Endothelial cell of umbilical vein (primary cell): ENCODE data around the gene GRIK1. TPM values are rescaled to one million over a fixed set of nuclear protein-coding genes. Genes with fewer than 3 reads are reported as not detected.

ENCODE experiments used
- BruUV-seq: library from RNA; stranded (reverse); fragments of 400-500 nt; replicated peaks from 2 replicates; lab custom pipeline; 2021; lab: Mats Ljungman, UMichigan
- CTCF ChIA-PET: fragments of 300-600, 350-600 bp; sonication (Branson Sonifier 250); formaldehyde crosslinking; loops from one replicate; lab custom pipeline; 2021; ENCODE audit warnings: antibody characterized with exemption, inconsistent platforms; lab: Charles Lee
- POLR2A ChIA-PET: fragments of 300-600, 350-600 bp; sonication (Branson Sonifier 250); formaldehyde crosslinking; loops from one replicate; lab custom pipeline; 2021; ENCODE audit warnings: antibody characterized with exemption, inconsistent platforms; lab: Charles Lee
- DNase-seq: peaks from one replicate; pipeline ENCODE4 v3.0.0-alpha.2; 2011; ENCODE audit warnings: low read depth, low spot score
- FAIRE-seq: peaks from 2 replicates; lab custom pipeline; 2011; peaks lifted over from hg19 to GRCh38; lab: Jason Lieb, UNC
- H2AFZ ChIP-seq: 2 replicates; pipeline ENCODE4 v1.6.0; 2012; ENCODE audit warnings: low read depth, low read length, control low read depth, inconsistent platforms
- H3K27ac ChIP-seq: 2 replicates; pipeline ENCODE4 v1.5.1; 2011; ENCODE audit warnings: low read depth, mild to moderate bottlenecking, control low read depth, low read length, moderate library complexity; ENCODE audit not compliant: insufficient read depth
- H3K27me3 ChIP-seq, 2 experiments: 2 replicates each; pipeline versions ENCODE4 v1.6.0 to v1.6.1; 2011; ENCODE audit warnings: low read length in 2 of 2, mixed read lengths in 1 of 2; ENCODE audit not compliant: control insufficient read depth in 2 of 2, insufficient read depth in 2 of 2
- H3K36me3 ChIP-seq, 2 experiments: 2 replicates in 1 of 2; 3 replicates in 1 of 2; pipeline ENCODE4 v1.5.1; 2011; ENCODE audit warnings: low read length in 2 of 2, mild to moderate bottlenecking in 1 of 2, moderate library complexity in 1 of 2; ENCODE audit not compliant: control insufficient read depth in 2 of 2, insufficient read depth in 2 of 2; ENCODE audit errors: extremely low read depth in 1 of 2
- H3K4me1 ChIP-seq: 3 replicates; pipeline ENCODE4 v1.5.1; 2011; ENCODE audit warnings: mild to moderate bottlenecking, low read length; ENCODE audit not compliant: control insufficient read depth, insufficient read depth; ENCODE audit errors: extremely low read depth
- H3K4me2 ChIP-seq: 2 replicates; pipeline ENCODE4 v1.6.1; 2011; ENCODE audit warnings: low read length, control low read depth, mixed read lengths; ENCODE audit not compliant: insufficient read depth
- H3K4me3 ChIP-seq, 3 experiments: fragments of 200-600 bp in 1 of 3; sonication (generic), shearing (Covaris generic) in 1 of 3; replicated peaks in 1 of 3; 2 replicates each; pipeline ENCODE4 v1.5.1; 2011 to 2016; ENCODE audit warnings: control low read depth in 3 of 3, low read length in 3 of 3, mild to moderate bottlenecking in 2 of 3, inconsistent platforms in 1 of 3, low read depth in 1 of 3, moderate library complexity in 1 of 3; ENCODE audit not compliant: insufficient read depth in 1 of 3
- H3K79me2 ChIP-seq: 2 replicates; pipeline ENCODE4 v1.6.0; 2012; ENCODE audit warnings: low read length, inconsistent platforms; ENCODE audit not compliant: control insufficient read depth, insufficient read depth
- H3K9ac ChIP-seq: replicated peaks from 2 replicates; pipeline ENCODE3; 2011; ENCODE audit warnings: low read length, control low read depth; ENCODE audit not compliant: insufficient read depth; ENCODE audit errors: extremely low read depth
- H3K9me1 ChIP-seq: replicated peaks from 3 replicates; pipeline ENCODE4 v1.6.0; 2011; ENCODE audit warnings: mild to moderate bottlenecking, low read length; ENCODE audit not compliant: control insufficient read depth, insufficient read depth; ENCODE audit errors: extremely low read depth
- H3K9me3 ChIP-seq: replicated peaks from 2 replicates; pipeline ENCODE4 v1.5.1; 2012; ENCODE audit warnings: low read length, inconsistent platforms; ENCODE audit not compliant: control insufficient read depth, insufficient read depth
- H4K20me1 ChIP-seq: replicated peaks from 2 replicates; pipeline ENCODE3; 2011; ENCODE audit warnings: mild to moderate bottlenecking, low read length; ENCODE audit not compliant: control insufficient read depth, insufficient read depth; ENCODE audit errors: extremely low read depth
- CTCF ChIP-seq, 2 donors: IDR thresholded peaks; 1 replicate in 1 of 2; 2 replicates in 1 of 2; pipeline ENCODE4 v1.5.1; 2011; ENCODE audit warnings: low read length in 2 of 2, mild to moderate bottlenecking in 2 of 2, moderate library complexity in 2 of 2, control low read depth in 1 of 2, inconsistent platforms in 1 of 2, low read depth in 1 of 2; ENCODE audit not compliant: insufficient read depth in 1 of 2; ENCODE audit errors: extremely low read depth in 1 of 2
- GATA2 ChIP-seq: IDR thresholded peaks from 2 replicates; pipeline ENCODE4 v1.7.0; 2011; ENCODE audit warnings: low read depth, mild to moderate bottlenecking, moderate library complexity, mixed read lengths, low read length; ENCODE audit not compliant: insufficient read length, insufficient read depth
- JUN ChIP-seq: IDR thresholded peaks from 2 replicates; pipeline ENCODE4 v1.6.1; 2011; ENCODE audit warnings: borderline replicate concordance, low read depth; ENCODE audit not compliant: insufficient read length, insufficient read depth
- POLR2A ChIP-seq: IDR thresholded peaks from 2 replicates; pipeline ENCODE4 v1.6.1; 2012; ENCODE audit warnings: low read depth, mild to moderate bottlenecking, control low read depth, low read length
- POLR2AphosphoS5 ChIP-seq: IDR thresholded peaks from 2 replicates; pipeline ENCODE4 v1.6.1; 2012; ENCODE audit warnings: low read depth, mild to moderate bottlenecking, control low read depth, low read length, moderate library complexity; ENCODE audit not compliant: insufficient read depth
- dilution Hi-C: fragments of 300-500 bp; cut with MboI; formaldehyde crosslinking; loops from one replicate; pipeline ENCODE4 v1.15.0; 2019; ENCODE audit warnings: low sequenced_read_pairs; ENCODE audit not compliant: extremely low pct_ligation_motif_present
- intact Hi-C: fragments of 100-400 bp; cut with micrococcal nuclease; formaldehyde crosslinking; loops from one replicate; pipeline ENCODE4 v1.10.0; 2022
- polyA plus RNA-seq, 4 experiments: library from polyadenylated mRNA; depleted of rRNA in 3 of 4; stranded (reverse) in 3 of 4; unstranded in 1 of 4; fragments of >200 nt; gene quantifications; 2 replicates each; pipeline versions ENCODE4 v1.2.1 to v1.2.3, GENCODE V29; 2011 to 2012; ENCODE audit warnings: missing spikeins in 1 of 4
- total RNA-seq: library from RNA; stranded (reverse); gene quantifications from 2 replicates; pipeline ENCODE4 v1.2.3, GENCODE V29; 2021
- TF ChIP-seq, protein P1 (sequence below): IDR thresholded peaks from 2 replicates; pipeline ENCODE4 v1.6.1; 2011; ENCODE audit not compliant: insufficient read depth, insufficient read length

GRIK1 gene
- total and polyA plus RNA-seq, 2 donors (not counting 3 experiments of a cell fraction or from before 2014, with no cell fraction given): not detected

GRCh38 chr21:29928537-29928936 lies 11.3 kb downstream of the GRIK1 start:
- BruUV-seq: no TSS peak
- H2AFZ ChIP-seq: no peak overlapping the region
- dilution Hi-C loops: no loop called here

More at GRCh38 chr21:29928537-29928936, 11.3 kb downstream of the GRIK1 start:
- no peaks in the 10 kb centered on the region for H3K4me1 ChIP-seq
- no peaks in the 10 kb centered on the region for H3K9me3 ChIP-seq
- FAIRE-seq (no peak), DNase-seq (no peak)
- H3K4me3 ChIP-seq: no peak overlapping the region
- H3K79me2 ChIP-seq: no peaks in the 10 kb centered on the region
- no peak overlapping the region for H3K9ac ChIP-seq
- H3K27me3 ChIP-seq: no peaks in the 10 kb centered on the region
- intact Hi-C loops: no loop called here
- no peaks in the 10 kb centered on the region for H3K36me3 ChIP-seq
- H4K20me1 ChIP-seq: no peaks in the 10 kb centered on the region
- no peak overlapping the region for H3K27ac ChIP-seq
- H3K4me2 ChIP-seq: no peak overlapping the region
- ChIA-PET POLR2A (no interaction called here), CTCF (no interaction called here)
- TF ChIP-seq GATA2 (no peak), CTCF (IDR thresholded peaks at IDR 0.05; ENCODE audit: extremely low read depth in 1 of 2, insufficient read depth in 1 of 2, low read depth in 1 of 2, low read length in 2 of 2) (no peak), POLR2AphosphoS5 (no peak), JUN (no peak), POLR2A (no peak)
- TF ChIP-seq, protein P1, sequence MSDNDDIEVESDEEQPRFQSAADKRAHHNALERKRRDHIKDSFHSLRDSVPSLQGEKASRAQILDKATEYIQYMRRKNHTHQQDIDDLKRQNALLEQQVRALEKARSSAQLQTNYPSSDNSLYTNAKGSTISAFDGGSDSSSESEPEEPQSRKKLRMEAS: no peak
- H3K9me1 ChIP-seq: no peaks in the 10 kb centered on the region
